GM18526 (cell line): Measurements from ENCODE around the gene DDX23.

Experiments
- POLR2A ChIP-seq: IDR thresholded peaks from 3 replicates; pipeline ENCODE4 v1.6.1; 2011; ENCODE audit not compliant: insufficient read length; ENCODE audit errors: extremely low read depth

Gene DDX23

DNA sequence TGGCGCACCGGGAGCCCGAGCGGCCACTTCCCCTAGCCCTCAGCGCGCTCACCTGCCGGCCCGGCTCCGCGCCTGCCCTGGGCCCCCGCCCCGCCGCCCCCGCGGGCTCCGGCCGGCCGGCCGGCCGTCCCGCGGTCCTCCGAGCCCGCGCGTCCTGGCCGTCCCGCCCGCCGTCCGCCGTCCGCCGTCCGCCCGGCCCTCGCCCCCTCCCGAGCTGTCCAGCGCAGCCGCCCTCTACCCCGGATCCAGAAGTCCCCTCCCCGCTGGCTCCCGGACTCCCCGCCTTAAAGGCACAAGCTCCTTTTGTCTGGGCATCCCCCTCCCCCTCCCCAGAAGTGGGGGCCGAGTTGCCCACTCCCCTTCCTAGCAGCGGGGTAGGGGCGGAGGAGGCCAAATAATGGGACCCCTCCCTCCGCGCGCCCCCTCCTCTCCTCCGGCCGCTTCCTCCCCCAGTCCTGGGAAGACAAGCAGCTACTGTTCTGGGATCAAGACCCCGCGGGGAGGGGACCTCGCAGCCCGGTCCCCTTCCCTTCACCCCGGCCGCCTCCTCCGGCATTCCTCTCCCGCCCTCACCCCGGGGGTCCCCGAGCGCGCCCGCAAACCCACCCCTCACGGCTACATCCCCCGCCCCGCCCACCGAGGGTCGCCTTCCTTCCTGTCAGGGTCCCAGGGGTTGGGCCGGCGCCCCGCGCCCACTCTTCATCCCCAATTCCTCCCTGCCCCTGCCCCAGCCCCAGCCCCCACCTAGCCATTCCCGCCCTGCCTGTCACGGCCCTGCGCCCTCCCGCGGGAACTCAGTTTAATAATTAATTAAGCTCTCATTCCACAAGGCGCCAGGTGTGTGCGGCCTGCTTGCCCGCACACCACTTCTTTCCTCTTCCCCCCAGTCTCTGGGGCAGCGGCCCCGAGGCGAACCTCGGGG, 62.8 kb downstream of the DDX23 start, which contains the start of gene ADCY6:
TSS of gene ADCY6 (minus strand) at position 236 of the 922 bp plus-strand sequence. CDS start 5,655 bp downstream, outside the sequence.
- no peak for TF ChIP-seq POLR2A

DNA sequence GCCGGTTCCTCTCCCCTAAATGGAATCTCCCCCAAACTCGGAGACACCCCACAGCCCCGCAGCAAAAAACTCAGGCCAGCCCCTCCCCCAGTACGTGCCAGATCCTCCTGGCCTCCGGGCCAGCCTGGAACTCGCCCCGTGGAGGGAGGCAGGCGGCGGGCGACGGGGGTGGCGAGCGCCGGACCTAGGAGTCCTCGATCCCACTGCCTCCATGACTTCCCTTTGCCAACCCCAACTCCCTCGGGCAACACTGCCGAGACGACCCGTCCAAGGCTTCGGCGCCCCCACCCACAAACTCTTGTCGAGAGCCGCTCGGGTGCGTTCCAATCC, 63.5 kb downstream of the DDX23 start:
- TF ChIP-seq POLR2A, result no peak

DNA sequence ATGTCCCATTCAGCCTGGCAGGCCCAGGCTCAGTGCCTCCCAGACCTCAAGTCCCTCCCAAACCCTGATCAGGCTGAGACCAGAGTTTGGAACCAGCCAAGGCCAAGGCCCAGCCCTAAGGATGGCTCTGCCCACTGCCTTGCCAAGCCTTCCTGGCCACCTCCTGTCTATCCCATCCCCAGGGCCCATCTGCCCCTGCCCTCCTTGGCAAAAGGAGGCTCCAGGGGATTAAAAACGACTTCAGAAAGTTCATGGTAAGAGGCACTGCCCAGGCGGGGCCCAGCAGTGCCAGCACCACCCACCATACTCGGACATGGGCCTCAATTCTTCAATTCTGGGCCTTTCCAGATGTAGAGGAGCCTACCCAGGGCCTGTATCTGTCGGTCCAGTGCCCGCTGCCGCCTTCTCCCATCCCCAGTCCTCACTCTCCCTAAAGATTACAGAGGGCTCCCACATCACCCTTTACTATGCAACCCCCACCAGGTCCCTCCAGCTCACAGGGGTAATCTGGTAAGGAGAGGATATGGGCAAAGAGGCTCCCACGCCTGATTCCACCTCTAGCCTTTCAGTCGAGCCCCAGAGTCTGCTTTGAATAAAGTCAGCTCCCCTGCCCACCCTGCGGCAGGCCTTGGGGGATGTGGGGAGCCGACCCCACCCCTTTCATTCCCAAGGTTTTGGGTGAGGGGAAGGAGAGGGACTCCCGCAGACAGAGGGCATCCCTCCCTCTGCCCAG, 64.0 kb downstream of the DDX23 start:
- TF ChIP-seq POLR2A, result no peak

DNA sequence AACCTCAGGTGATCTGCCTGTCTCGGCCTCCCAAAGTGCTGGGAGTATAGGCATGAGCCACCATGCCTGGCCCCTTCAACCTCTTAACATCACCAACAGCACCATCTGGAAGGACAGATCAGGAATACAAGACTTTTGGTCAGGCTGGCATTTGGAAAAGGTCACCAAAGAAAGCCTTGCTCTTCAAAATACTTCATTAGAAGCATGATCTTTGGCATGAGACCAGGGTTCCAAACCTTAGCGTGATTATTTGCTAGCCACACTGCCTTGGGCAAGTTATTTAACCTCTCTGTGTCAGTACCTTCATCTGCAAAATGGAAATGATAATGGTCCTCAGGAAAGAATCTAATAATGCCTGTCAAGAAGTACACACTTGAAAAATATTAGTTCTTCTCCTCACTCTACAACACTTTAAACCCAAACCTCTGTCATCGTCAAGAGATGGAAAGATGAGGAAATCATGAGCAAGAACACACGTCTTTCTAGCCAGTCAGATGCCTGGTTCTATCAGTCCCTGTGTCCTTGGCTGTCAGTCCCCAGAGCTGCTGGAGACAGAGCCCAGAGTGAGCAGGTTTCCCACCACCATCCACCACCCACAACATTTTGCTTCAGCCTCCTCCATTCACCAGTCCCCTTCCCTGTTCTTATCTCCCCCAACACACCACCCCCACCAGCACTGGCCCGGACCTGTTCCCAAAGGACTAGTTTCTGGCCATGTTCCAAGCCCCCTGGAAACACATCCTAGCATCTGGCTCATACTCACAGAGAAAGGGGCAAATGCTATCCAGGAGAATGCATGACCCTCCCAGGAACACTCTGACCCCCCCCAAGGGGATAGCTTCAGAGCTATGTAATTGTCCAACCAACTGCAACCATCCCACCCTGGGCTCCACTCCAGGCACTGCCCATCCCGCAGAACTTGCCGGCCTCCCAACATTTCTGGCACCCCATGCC, 65.1 kb downstream of the DDX23 start:
- TF ChIP-seq POLR2A, result no peak

DNA sequence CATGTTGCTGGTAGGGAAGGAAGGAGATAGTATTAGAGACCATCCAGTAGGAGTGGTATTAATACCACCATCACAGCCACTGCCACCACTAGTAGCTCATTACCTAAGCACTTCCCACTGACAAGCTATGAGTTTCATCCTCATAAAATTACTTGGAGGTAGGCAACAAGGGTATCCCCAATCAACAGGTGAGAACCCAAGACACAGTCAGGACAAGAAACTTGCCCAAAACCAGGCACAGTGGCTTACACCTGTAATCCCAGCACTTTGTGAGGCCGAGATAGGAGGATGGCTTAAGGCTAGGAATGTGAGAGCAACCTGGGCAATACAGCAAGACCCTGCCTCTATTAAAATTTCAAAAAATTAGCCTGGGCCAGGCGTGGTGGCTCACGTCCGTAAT, 68.5 kb downstream of the DDX23 start:
- no peak for TF ChIP-seq POLR2A

DNA sequence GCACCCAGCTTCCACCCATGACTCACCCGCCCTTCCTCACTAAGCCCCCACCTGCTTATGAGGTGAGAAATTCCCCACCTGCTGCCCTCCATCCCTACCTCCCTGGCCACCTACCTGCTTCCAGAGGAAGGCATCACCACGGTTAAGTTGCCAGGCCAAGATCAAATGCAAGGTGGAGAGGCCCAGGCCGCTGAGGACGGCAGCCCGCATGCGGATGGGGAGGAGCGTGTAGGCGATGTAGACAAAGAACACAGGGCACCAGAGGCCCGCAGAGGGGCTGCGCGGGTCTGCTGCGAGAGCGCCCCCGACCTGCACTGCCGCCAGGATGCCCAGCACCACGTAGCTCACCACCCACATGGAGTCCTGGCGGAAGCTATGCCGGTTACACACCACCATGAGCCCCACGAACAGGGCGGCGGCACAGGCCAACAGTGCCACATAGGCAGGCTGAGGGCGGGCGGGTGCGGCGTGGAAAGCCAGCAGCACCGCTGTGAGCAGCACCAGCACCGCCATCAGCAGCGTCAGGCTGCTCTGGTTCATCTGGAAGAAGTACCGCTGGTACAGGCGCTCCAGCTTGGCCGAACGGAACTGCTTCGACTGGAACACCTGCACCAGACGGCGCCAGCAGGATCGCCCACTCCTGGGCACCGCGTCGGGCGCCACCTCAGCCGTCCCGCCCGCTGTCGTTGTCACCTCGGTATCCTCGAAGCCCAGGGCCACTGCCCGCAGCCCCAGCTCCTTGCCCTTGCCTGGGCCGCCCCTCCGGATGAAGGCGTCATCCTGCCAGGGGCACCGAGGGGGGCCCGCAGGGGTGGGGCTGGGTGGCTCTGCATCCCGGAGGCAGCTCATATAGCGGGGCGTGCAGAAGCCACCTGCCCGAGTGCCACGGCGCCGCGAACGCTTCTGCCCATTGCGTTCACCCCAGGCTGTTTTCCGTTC, 69.2 kb downstream of the DDX23 start:
- TF ChIP-seq POLR2A, result no peak

DNA sequence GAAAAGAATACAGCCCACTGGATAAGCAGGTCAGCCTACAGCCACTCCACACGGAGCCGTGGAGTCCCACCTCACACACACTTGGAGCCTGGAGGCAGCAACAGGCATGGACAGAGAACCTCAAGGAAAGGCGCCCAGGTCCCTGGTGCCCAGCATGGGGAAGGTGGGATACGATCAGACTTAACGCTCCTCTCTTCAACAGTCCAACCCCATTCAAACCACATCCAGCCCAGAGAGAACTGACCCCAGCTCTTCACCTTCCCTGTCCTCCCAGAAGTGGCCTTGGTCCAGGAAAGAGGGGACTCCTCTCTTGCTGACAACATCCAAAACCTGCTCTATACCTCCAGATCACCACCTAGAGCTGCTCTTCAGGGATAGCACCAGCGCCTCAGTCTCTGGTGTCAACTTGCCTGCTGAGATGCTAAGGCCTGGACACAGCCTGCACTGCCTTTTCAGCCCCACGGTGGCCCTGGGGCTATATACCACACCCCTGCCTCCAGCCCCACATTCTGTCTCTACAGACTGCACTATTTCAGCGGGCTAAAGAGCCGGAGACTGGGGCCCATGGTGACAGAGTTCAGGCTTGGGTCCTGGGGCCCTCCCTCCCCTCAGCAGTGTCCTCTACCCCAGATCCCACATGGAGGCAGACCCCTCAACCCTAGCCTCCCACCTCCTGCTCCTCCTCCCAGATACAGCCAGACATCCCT, 70.1 kb downstream of the DDX23 start:
- no peak for TF ChIP-seq POLR2A

DNA sequence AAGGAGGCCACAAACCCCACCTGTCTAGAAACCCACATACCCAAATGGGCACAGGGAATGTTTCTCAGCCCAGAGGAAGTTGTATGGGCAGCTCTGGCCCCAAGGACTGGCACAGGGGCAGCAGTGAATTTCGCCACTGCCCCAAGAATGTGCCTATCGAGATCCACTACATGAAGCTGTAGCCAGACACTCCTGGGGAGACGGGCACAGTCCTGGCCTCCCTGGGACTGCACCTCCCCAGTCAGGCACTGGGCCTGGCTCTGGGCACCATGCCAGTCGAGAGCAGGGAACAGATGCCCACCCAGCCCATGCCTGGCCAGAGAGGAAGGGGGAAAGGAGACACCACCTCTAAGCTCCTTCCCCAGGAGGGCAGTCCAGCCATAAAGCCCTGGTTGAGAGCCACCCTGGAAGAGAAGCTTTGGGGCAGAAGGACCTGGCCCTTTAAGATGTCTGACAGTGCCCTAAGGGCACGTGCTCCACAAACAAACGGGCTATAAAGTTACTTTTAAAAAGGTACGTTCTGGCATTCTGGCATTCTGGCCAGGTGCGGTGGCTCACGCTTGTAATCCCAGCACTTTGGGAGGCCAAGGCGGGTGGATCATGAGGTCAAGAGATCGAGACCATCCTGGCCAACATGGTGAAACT, 71.5 kb downstream of the DDX23 start:
- no peak for TF ChIP-seq POLR2A

DNA sequence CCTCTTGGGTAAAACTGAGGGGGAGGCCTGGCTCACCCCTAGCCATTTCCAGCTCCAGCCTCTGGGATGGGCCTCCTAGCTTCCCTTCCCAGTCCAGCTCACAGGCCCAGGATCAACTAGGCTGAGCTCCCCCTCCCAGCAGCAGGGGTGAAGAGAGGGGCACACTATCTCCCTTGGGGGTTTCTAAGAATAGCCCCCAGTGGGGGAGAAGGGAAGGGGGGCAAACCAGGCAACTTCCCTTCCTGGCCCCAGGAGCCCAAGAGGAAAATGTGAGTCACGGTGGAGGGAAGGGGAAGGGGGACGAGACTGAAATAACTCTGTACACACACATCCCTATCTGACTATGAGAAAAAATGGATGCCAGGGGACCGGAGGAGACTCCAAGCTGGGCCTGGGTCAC, 72.1 kb downstream of the DDX23 start:
- no peak for TF ChIP-seq POLR2A
